Activated CD4-positive, CD25-positive, alpha-beta regulatory T cell treated with anti-CD3 and anti-CD28 coated beads, Interleukin-2, amount 50 U/mL, for 24 hours (primary cell): Measurements from ENCODE around the gene UROC1.

Experiments
- ATAC-seq, 2 donors: fragments of 150-1000 bp; cut with Tn5 transposase; one replicate each; pipeline ENCODE4 v1.10.0; 2021; ENCODE audit warnings: mild to moderate bottlenecking in 1 of 2, moderate library complexity in 1 of 2

UROC1 gene

GRCh38 chr3:126530171-126531050 is 12.8 kb upstream of the UROC1 start:
- ATAC-seq = no peak

DNA sequence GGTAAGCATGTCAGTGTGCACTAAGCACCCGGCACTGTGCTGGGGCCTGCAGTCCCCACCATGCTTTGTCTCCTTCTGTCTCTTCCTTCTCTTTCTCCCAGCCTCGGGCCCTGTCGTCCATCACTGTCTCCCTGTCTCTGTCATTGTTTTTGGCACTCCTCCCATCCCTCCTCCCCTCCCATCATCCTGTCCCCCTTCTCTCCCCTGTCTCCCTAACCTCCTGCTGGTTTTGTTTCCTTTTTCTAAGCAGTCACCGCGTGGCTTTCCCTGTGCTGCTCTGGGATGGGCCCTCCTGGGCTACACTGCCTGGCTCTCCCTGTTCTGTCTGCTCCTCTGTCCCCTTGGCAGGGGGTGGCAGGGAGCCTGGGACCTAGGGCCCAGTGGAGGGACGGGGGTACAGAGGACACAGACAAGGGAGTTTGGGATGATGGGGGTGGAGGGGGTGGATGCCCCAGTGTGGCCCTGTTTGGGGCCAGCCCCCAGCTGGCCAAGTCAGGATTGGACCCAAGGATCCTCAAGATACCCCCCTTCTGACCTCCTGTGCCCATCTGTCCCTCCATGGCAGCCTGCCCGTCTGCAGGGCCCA is 12.1 kb upstream of the UROC1 start:
- no peak for ATAC-seq

- no peak for ATAC-seq
Measured at GRCh38 chr3:126528800-126529541, 11.4 kb upstream of the UROC1 start.

DNA sequence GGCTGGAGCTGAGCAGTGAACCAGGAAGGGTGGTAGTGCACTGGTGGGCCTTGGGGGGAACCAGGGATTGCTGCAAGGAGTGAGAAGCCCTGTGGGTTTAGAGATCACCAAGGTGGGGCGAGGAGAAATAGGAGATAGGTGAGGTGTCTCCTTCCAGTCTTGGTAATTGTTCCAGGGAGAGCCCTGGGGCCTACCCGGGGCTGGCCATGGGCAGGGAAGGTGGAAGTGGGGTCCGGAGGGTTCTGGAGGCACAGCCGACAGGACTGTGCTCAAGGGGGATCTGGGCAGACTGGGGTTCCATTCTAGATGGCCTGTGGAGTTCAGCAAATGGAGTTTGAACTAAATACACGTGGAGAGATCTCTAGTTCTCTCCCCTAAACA is 10.8 kb upstream of the UROC1 start:
- ATAC-seq = no peak

GRCh38 chr3:126527455-126528211 is 10.1 kb upstream of the UROC1 start:
- no peak for ATAC-seq

DNA sequence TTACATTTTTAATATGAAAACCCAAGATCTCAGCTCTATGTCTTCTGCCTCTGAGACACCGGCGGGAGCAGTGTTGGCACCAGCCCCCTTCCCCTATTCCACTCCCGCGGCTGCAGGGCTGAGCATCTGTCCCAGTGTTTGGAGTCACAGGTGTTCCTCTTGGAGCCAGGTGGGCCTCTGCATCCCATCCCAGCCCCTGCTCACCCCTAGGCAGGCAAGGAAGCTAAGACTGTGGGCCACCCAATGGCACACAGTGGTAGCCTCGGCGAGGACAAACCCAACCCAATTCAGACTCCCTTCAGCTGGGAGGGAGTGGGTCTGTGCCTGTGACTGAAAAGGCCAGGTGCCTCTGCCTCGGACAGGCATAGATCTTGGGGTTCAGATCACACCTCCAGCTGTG is 9.4 kb upstream of the UROC1 start:
- ATAC-seq = no peak

GRCh38 chr3:126526668-126527005 is 9.1 kb upstream of the UROC1 start:
- no peak for ATAC-seq

- ATAC-seq = no peak
Measured at GRCh38 chr3:126525853-126526667, 8.5 kb upstream of the UROC1 start.

DNA sequence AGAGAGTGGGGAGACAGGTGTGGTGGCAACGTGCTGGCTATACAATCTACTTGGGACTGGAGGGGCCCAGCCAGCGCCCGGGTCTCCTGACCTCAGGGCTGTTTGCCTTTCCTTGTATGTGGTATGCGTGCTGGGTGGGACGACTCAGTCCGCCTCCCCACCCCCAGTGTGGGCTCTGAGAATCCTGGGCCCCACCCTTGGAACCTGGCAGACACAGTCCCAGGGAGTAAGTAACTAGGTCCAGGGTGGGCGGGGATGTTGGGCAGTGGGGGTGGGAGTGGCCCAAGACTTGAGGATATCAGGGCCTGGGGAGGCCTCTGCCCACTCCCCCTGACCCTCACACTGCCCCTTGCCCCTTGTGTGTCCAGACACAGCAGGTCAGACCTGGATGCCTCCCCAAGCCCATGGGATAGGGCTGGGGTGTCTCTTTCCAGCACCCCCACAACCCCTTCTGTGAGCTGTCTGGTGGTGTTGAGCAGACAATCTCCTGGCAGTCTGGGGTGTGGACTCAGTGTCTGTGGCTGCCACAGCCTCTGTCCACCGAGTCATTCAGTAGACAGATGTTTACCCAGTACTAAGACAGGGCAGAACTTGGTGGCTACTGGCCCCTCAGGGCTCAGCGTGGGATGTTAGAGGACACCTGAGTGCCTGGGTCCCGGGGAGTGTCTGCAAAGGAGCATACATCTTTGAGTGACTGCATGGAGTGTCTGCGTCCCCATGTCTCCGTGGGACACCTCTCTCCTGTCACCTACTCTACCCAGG is 7.7 kb upstream of the UROC1 start:
- ATAC-seq = no peak

DNA sequence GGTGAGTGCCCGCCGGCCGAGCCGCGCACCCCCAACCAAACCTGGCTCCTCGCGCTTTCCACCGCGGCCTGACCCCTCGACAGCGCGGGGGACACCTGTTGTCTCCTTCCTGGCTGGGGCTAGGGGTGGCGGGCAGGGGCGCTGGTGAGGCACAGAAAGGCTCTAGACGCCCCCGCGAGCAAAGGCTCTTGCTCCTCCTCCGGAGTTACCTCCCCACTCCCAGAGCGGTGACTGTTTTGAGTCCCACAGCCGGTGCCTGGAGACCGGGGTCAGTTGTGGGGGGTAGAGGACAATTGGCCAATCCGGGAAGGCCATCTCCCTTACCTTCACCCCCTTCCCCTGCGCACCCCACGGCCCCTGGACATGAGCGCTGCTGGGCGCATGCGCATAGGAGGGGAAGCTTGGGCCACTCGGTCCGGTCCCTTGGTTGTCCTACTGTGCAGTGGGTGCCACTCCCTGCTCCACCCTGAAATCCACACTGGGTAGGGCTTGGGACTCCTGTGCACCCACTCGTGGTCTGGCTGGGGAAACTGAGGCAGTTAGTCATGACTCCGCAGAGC is 6.9 kb upstream of the UROC1 start:
- ATAC-seq = no peak

DNA sequence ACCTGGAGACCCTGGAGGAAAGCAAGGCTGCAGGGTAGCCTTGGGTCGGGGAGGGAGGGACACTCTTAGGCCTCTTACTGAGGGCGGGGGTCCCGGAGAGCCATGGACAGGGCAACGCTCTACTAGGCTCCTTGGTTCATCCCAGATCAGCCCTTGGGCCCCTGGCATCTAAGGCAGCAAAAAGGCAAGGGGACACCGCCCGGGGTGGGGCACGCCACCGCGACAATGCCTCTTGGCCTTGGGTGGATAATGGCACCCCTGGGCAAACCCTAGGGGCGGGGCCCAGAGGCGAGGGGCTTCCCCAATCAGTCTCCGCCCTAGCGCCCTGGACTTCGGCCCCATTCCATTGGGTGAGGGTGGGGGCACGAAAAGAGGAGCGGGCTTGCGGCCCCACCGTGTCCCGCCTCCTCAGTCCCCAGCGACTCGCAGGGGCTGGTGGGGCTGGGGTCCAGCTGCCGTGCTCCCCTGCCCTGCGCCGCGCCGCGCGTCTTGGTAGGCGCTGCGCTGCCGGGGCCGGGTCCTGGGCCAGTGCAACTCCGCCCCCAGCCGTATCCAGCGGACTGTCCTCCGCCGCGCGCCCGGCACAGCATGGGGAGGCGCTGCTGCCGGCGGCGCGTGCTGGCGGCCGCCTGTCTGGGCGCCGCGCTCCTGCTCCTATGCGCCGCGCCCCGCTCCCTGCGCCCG is 6.3 kb upstream of the UROC1 start, which contains the start of gene CHST13:
TSS of gene CHST13 (plus strand) at position 411 of the 684 bp plus-strand sequence. CDS start at position 589, 178 bp downstream.
- ATAC-seq = no peak

- no peak for ATAC-seq
Measured at GRCh38 chr3:126522363-126522788, 4.8 kb upstream of the UROC1 start.

- ATAC-seq = no peak
Measured at GRCh38 chr3:126521122-126521891, 3.7 kb upstream of the UROC1 start.

- ATAC-seq = no peak
Measured at GRCh38 chr3:126519506-126520455, 2.2 kb upstream of the UROC1 start.

DNA sequence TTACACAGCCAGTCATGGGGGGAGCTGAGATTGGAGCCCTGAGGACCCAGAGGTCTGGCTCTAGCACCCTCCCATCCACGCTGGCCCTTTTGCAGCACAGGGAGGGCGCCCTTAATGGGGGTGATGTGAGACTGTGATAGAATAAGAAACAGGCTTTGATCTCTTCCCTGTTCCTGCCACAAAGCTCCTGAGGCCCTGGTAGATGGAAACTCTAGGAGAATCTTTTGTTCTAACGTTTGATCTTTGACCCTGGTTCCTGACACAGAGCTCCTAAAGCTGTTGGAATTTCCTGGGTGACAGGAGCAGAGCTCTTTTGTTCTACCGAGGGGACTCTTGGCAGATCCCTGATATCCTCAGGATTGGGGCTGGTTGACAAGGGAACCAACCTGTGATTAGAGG is 1.2 kb upstream of the UROC1 start:
- ATAC-seq = no peak

GRCh38 chr3:126517986-126518778 is 609 bp upstream of the UROC1 start:
- no peak for ATAC-seq

- ATAC-seq = no peak
Measured at GRCh38 chr3:126516936-126517290, 660 bp downstream of the UROC1 start.
